ENCODE data around the gene RIPPLY2. TPM values are rescaled to one million over a fixed set of nuclear protein-coding genes. Genes with fewer than 3 reads are reported as not detected.
A peak's percentile ranks its signal among the peaks of the same experiment; 100 is the strongest.

RIPPLY2 gene
- total and polyA plus RNA-seq, 9 of the 15 experiments (the other 6 are each of a cell fraction or from before 2014, with no cell fraction given) = not detected

GRCh38 chr6:83859410-83860358 is 6.5 kb downstream of the RIPPLY2 start, which contains the start of gene CYB5R4 (continued):
- TF ChIP-seq CREB1 (IDR thresholded peaks at IDR 0.05) = peak; percentile 88
- TF ChIP-seq CREB1 (CRISPR knock-in tag; IDR thresholded peaks at IDR 0.05) = peak; percentile 88
- TF ChIP-seq RBM22 (IDR thresholded peaks at IDR 0.05; ENCODE audit: low read depth, low read length, poor library complexity, severe bottlenecking) = no peak
- TF ChIP-seq WHSC1 (IDR thresholded peaks at IDR 0.05; ENCODE audit: low read length) = no peak
- TF ChIP-seq CSDE1 (IDR thresholded peaks at IDR 0.05) = peak in 1 of 2 experiments; percentile 32; a peak in 1 of 4 replicates
- TF ChIP-seq BMI1 (IDR thresholded peaks at IDR 0.05; ENCODE audit: low read length) = no peak
- peak; percentile 23; the same call in 1 of the 2 replicates for TF ChIP-seq NFE2L1 (tag; IDR thresholded peaks at IDR 0.05; ENCODE audit: borderline replicate concordance, low read depth)
- no peak; the same call in 1 of the 2 replicates for TF ChIP-seq ARID3A (IDR thresholded peaks at IDR 0.05; ENCODE audit: borderline replicate concordance, low read depth, low read length)
- peak in 1 of 2 experiments; percentile 94; a peak in 2 of 4 replicates for TF ChIP-seq MLX (CRISPR knock-in tag; conservative IDR thresholded peaks at IDR 0.05)
- TF ChIP-seq MCM3 (IDR thresholded peaks at IDR 0.05) = no peak
- no peak for TF ChIP-seq ZBED1 (IDR thresholded peaks at IDR 0.05)
- peak; percentile 66; the same call in 1 of the 2 replicates for TF ChIP-seq SP1 (CRISPR knock-in tag; IDR thresholded peaks at IDR 0.05)
- TF ChIP-seq NRF1 (conservative IDR thresholded peaks at IDR 0.05 in 1 of 2, IDR thresholded peaks at IDR 0.05 in 1 of 2) = peak; percentile 94 to 95
- TF ChIP-seq ZFX (CRISPR knock-in tag; IDR thresholded peaks at IDR 0.05) = peak; percentile 92
- no peak for TF ChIP-seq HNRNPH1 (optimal IDR thresholded peaks at IDR 0.05; ENCODE audit: low read depth, low read length)
- TF ChIP-seq ZMIZ1 (IDR thresholded peaks at IDR 0.05; ENCODE audit: low read depth in 2 of 2, low read length in 2 of 2) = peak in 1 of 2 experiments; percentile 19; a peak in 1 of 4 replicates
